ENCODE results near the gene XIRP2.
"Not testable (repeated sequence)": the region's sequence is repeated elsewhere in the genome, so short reads cannot be mapped to it uniquely, and the experiment has no call there.

XIRP2 gene

DNA sequence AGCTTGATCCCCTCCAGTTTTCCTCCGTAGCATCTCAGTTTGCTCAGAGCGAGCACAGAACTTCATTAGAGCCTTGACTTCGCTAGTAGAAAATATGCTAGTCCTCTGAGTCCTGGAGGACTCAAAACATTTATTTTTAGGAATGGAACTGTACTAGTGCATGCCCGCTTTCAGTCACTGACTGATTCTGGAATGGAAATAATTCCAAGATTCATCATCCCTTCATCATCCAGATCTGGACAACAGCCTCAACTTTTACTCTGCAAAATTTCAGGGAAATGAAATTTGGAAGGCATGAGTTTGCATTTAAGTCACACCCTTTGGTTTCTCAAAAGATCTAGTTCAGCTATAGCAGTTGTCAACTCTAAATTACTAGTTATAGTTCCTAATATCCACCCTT is 304.6 kb downstream of the XIRP2 start:
- DNase-seq (ENCODE audit: low spot score), result no peak

DNA sequence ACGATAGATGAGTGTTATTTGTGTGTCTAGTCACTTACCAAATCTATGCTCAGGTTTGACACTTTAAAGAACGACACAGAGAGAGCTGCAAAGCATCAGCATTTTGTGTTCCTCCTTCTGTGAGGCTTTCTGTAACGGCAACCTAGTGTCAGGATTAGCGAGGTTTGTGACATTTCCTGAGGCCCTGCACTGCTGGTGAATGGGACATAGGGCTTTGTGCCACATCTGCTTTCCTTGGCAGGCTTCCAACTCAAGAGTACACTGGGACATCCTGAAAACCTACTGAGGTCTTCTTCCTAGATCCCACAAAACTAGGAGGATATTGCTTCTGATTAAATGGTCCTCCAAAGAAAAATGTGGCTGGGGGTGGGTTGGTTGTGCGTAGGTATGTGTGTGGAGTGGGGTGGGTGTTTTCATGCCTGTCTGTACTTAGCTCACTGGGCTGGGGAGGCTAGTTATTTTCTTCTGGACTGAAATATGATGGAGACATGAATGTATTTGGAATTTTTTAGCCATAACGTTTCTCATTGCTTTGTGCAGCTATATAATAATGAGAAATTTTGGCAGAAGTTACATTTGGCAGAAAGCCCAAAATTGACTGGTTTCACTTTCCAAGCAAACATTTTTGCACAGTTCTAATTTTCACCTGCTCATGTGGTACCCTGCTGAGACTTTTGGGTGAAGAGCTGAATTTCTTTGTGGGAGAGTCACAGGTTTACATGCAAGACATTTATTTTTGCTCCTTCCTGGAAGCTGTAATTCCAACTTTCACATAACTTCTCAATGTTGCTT is 308.4 kb downstream of the XIRP2 start:
- peak; percentile 30 for DNase-seq (ENCODE audit: low spot score)

DNA sequence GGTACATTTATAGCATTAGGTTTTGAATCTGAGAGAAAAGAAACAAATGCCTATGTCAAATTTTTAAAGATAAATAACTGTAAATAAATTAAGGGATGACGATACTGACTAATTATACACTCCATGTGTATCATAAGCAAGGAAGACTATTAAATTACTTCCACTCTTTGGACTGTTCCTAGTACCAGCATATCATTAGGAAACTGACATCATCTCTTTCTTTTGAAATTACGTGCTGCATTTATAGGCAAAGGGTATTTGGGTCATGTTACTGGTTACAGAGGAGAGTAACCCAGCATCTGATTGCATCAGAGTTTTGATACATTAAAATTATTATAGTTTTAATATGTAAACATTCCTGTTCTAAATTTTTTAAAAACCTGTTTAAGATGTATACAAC is 309.7 kb downstream of the XIRP2 start:
- DNase-seq (ENCODE audit: low spot score), result no peak

DNA sequence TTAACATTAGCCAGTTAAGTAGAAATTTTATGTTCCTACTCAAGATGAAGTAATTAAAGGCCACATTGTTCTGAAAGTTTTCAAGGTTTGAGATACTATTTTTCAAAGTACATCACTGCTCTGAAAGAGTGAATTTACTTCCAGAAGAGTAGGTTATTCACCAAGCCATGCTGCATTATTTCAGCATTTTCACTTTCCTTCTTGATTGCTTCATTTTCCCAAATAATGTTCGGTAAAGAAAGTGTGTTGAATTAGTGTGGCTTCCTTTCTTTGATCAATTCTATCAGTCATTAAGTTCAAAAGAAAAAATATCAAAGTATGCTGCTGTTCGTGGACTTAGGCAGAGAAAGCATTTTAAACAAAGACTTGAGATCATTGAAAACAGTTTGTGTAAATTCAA is 310.3 kb downstream of the XIRP2 start:
- DNase-seq (ENCODE audit: low spot score), result no peak

DNA sequence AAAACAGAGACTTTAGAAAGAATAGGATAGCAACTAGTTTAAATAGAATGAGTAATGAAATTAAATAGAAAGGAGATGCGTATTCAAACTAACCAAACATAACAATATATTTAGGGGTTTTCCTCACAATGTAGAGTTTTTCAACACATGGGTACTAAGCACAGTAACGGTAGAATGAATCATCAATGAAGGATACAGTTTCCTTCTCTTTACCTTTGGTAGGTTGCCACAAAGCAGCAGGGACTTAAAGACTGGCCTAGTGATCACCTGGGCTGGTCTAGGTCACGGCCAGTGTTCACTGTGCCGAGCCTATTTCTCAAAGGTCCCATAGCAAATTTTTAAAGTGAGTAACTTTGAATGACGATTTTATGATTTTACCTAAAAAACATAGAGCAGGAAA is 311.7 kb downstream of the XIRP2 start:
- DNase-seq (ENCODE audit: low spot score), result no peak

GRCh38 chr2:167209784-167210183 is 321.5 kb downstream of the XIRP2 start:
- no peak for DNase-seq (ENCODE audit: low spot score)

GRCh38 chr2:167212014-167212648 is 323.9 kb downstream of the XIRP2 start:
- DNase-seq (ENCODE audit: low spot score), result peak; percentile 38

DNA sequence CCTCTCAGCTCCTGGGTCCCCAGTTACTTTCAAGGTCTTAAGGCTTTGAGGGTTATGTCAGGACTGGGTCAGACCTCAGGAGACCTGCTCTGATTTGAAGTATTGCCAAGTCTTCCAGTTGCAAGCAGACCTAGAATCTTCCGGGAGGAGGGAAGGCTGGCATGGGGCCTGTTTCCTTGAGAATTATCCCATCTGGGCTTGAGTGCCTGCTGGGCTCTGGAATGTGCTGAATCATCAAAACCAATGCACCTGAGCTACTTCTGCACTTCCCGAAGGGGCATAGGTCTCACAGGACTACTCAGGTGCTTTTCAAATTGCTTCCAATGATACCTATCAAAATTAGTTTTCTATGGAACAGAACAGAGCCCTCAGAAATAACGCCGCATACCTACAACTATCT is 327.3 kb downstream of the XIRP2 start:
- no peak for DNase-seq (ENCODE audit: low spot score)

DNA sequence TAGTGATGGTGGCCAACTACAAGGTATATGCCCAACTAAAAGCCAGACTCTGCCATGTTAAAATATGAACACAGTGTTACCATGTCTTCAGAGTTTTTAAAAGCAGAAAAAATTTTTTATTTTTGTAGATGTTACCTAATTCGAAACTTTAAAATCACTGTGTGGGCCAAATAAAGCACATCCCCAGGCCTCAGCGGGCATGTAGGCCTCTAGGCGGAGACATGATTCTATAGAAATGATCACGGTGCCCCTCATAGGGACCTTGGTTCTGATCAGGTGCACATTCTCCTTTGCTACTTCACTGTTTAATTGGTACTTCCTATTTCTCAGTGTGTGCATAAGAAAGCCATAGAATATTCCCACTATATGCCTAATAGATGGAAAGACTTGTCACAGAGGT is 349.2 kb downstream of the XIRP2 start:
- DNase-seq (ENCODE audit: low spot score), result no peak

GRCh38 chr2:167240671-167241070 is 352.4 kb downstream of the XIRP2 start:
- no peak for DNase-seq (ENCODE audit: low spot score)

- no peak for DNase-seq (ENCODE audit: low spot score)
Measured at GRCh38 chr2:167249197-167249596, 360.9 kb downstream of the XIRP2 start.

DNA sequence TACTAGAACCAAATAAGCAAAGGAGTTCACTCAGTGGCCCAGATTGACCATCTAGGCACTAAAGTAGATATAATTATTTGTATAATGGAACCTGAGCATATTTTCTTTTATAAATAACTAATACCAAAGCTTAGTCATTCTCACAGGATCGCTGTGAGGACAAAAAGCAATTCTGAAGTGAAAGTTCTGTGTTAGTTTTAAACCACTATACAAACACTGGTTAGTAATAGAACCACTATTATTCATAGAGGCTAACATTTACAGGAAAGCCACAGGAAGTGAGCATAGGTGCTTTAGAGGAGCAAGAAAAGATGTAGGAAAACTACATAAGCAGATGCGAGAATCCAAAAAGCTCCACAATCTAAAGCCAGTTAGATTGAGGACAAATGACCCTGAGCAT is 364.7 kb downstream of the XIRP2 start:
- DNase-seq (ENCODE audit: low spot score), result no peak

DNA sequence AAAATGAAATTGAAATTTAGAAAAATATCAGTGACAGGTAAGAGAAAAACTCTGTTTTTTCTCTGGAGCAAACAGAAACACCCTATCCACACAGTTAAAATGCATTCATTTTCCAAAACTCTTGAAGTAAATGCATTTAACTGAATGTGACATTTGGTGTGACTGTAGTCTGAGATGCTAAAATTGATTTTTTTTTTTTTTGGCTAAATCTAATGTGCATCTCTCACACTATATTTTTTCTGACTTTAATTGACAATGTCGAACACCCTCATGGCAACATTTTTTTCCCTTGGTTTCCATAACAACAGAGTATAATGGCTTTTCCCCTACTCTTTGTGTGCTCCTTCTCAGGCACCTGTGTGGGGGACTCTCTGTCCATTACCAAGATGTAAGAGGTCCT is 366.4 kb downstream of the XIRP2 start:
- no peak for DNase-seq (ENCODE audit: low spot score)

- DNase-seq (ENCODE audit: low spot score), result no peak
Measured at GRCh38 chr2:167258712-167259111, 370.4 kb downstream of the XIRP2 start.

- DNase-seq (ENCODE audit: low spot score), result no peak
Measured at GRCh38 chr2:167264380-167264779, 376.1 kb downstream of the XIRP2 start.

DNA sequence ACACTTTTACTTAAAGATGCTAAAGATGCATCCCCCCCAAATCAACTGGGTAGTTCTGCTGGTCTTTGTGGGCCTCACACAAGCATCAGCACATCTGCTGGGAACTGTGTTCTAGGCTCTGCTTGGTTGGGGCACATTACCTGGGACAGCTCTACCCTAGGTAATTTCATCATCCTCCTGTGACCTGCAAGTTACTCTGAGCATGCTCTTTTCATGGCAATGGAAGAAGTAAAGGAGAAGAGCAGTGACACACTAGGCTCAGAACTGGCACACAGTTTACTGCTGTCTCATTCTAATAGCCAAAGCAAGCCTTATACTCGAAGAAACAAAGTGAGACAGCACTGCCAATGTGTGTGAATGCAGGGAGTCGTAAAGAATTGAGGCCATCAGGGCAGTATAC is 376.7 kb downstream of the XIRP2 start:
- no peak for DNase-seq (ENCODE audit: low spot score)

GRCh38 chr2:167265722-167266121 is 377.4 kb downstream of the XIRP2 start:
- no peak for DNase-seq (ENCODE audit: low spot score)

DNA sequence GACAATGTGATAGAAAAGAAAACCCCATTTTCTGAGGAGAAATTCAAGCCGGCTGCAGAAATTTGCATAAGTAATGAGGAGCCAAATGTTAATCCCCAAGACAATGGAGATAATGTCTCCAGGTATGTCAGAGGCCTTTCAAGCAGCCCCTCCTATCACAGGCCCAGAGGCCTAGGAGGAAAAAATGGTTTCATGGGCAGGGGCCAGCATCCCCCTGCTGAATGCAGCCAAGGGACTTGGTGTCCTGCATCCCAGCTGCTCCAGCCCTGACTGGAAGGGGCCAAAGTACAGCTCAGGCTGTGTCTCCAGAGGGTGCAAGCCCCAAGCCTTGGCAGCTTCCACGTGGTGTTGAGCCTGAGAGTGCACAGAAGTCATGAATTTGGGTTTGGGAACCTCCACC is 380.0 kb downstream of the XIRP2 start:
- DNase-seq (ENCODE audit: low spot score), result not testable (repeated sequence)

GRCh38 chr2:167271932-167272331 is 383.7 kb downstream of the XIRP2 start:
- DNase-seq (ENCODE audit: low spot score), result no peak

GRCh38 chr2:167275046-167275445 is 386.8 kb downstream of the XIRP2 start:
- DNase-seq (ENCODE audit: low spot score), result no peak

GRCh38 chr2:167279810-167280209 is 391.5 kb downstream of the XIRP2 start:
- no peak for DNase-seq (ENCODE audit: low spot score)

- no peak for DNase-seq (ENCODE audit: low spot score)
Measured at GRCh38 chr2:167287212-167287611, 398.9 kb downstream of the XIRP2 start.

DNA sequence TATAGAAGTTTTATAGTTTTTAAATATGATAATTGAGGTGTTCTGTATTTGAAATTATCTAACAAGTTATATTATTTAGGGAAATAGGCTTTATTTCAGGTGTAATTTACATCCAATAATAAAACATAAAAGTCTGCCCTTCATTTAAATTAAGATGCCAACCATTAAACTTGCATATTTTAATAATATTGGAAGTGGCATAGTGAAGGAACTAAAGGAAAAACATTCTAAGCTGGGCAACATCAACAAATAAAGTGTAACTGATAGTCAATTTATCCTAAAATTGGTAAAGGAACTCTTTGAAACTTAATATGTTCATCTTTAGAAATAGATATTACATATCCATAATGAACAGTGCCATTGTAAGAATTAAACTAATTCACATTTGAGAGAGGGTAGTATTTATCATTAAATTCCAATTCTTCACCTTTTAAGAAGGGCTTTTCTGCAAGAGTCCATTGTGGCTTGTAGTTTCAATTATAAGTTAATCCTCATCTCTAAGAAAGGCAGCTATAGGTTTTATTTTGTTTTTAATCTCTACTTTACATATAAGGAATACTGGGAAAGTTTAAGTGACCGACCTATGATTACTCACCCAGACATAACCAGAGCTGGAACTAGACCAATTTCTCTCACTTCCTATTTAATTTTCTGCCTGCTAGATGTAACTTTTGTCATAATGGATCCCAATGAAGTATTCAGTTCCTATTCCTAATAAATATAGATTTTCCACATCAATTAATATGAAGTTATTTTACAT is 401.6 kb downstream of the XIRP2 start:
- no peak for DNase-seq (ENCODE audit: low spot score)
